Peyer's patch (tissue), 4 donors: ENCODE results near the gene GRAMD2A.

Source experiments
- CTCF ChIP-seq, 6 experiments: fragments of 450-650 bp in 4 of 6; fragments of 200-600 bp in 2 of 6; sonication (generic) in 1 of 6; IDR thresholded peaks; one replicate each; pipeline ENCODE4 v1.5.1; 2017 to 2019; ENCODE audit warnings: antibody characterized with exemption in 6 of 6, mild to moderate bottlenecking in 3 of 6, moderate library complexity in 1 of 6
- POLR2A ChIP-seq, 2 donors: fragments of 450-650 bp; IDR thresholded peaks; one replicate each; pipeline ENCODE4 v1.5.1; 2017; ENCODE audit warnings: antibody characterized with exemption in 2 of 2, mild to moderate bottlenecking in 2 of 2, moderate library complexity in 2 of 2

- TF ChIP-seq CTCF (IDR thresholded peaks at IDR 0.05): no peak
- TF ChIP-seq POLR2A (IDR thresholded peaks at IDR 0.05): no peak
These were observed 23.6 kb downstream of the GRAMD2A start for GRCh38 chr15:72173864-72174550.
